Neural progenitor cell (in vitro differentiated cells): ENCODE measurements around the gene SMAD7.

Experiments used
- EZH2 ChIP-seq: fragments of 200-600 bp; sonication (generic); IDR thresholded peaks from 2 replicates; pipeline ENCODE4 v1.6.1; 2017; ENCODE audit warnings: antibody characterized with exemption, mild to moderate bottlenecking, moderate library complexity
- EZH2phosphoT487 ChIP-seq: fragments of 200-600 bp; sonication (generic); IDR thresholded peaks from 2 replicates; pipeline ENCODE4 v1.6.1; 2017; ENCODE audit warnings: antibody characterized with exemption
- TF ChIP-seq, protein P1 (sequence below): fragments of 200-600 bp; sonication (generic); IDR thresholded peaks from 2 replicates; pipeline ENCODE4 v1.5.1; 2017; ENCODE audit warnings: antibody characterized with exemption, mild to moderate bottlenecking

DNA sequence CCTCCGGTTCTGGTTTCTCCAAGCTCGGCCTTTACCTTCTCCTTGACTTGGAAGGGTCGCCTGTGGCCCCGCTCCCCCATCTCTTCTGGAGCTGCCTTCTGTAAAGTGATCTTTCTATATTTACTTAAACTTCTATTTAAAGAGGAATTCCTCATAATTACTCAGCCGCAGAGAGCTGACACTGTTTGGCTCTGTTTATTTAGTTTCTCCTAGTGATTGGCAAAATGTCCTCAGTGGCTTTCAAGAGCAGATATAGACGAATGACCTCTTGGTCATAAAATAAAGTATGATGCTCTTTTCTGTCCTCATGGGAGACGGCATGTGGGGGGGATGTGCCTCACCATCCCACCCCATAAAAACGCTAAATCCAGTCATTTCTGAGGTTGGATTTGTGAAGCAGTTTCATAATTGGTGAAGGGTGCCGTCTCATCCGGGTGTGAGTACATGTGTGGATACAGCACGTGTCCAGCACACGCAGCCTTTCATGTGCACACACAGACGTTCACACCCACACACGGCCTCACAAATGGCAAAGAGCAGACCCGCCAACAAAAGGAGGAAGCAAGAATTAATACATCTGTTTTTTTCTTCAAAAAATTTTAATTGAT, 43.4 kb upstream of the SMAD7 start:
- TF ChIP-seq, protein P1, sequence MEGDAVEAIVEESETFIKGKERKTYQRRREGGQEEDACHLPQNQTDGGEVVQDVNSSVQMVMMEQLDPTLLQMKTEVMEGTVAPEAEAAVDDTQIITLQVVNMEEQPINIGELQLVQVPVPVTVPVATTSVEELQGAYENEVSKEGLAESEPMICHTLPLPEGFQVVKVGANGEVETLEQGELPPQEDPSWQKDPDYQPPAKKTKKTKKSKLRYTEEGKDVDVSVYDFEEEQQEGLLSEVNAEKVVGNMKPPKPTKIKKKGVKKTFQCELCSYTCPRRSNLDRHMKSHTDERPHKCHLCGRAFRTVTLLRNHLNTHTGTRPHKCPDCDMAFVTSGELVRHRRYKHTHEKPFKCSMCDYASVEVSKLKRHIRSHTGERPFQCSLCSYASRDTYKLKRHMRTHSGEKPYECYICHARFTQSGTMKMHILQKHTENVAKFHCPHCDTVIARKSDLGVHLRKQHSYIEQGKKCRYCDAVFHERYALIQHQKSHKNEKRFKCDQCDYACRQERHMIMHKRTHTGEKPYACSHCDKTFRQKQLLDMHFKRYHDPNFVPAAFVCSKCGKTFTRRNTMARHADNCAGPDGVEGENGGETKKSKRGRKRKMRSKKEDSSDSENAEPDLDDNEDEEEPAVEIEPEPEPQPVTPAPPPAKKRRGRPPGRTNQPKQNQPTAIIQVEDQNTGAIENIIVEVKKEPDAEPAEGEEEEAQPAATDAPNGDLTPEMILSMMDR: no peak
- TF ChIP-seq EZH2 (no peak), EZH2phosphoT487 (no peak)
